CD4-positive, alpha-beta T cell treated with Interleukin-6 at 100 ng/mL for 8 hours (primary cell): ENCODE results near the gene ETHE1.

Experiments used
- DNase-seq: peaks from one replicate; pipeline ENCODE4 v3.0.0-alpha.2; 2020; ENCODE audit warnings: mixed read lengths, low spot score

ETHE1 gene

GRCh38 chr19:43465468-43466120, 61.4 kb downstream of the ETHE1 start, which contains the start of gene LYPD3:
Gene LYPD3, minus strand, starts transcription at chr19:43465608. Its CDS starts 37 bp downstream, at chr19:43465571.
- DNase-seq: no peak

DNA sequence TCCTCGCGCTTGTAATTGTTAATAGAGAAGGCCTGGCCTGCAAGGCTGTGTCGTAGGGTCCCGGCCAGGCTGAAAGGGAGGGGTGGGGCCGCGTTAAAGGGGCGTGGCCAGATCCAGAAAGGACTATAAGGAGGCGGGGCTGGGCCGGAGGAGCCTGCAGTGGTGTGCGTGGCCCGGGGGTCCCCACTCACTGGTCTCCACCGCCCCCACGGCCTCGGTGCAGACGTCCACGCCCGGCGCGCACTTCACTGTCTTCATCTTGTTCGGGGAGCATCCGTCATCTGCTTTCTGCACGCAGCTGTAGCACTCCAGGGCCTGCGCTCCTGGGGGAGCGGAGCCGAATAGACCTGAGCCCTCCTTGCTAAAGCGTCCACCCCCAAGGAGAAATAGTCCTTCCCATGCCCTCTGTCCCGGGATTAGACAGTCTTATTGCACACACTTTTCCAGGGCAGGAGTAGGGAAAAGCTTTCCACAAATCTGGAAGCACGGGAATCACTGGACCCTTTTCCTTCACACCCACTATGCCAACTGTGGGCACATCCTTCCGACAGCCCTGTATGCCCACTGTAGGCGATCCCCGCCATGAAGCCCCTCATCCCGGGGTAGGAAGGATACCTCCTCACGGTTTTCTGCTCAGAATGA, 62.7 kb downstream of the ETHE1 start:
- no peak for DNase-seq

DNA sequence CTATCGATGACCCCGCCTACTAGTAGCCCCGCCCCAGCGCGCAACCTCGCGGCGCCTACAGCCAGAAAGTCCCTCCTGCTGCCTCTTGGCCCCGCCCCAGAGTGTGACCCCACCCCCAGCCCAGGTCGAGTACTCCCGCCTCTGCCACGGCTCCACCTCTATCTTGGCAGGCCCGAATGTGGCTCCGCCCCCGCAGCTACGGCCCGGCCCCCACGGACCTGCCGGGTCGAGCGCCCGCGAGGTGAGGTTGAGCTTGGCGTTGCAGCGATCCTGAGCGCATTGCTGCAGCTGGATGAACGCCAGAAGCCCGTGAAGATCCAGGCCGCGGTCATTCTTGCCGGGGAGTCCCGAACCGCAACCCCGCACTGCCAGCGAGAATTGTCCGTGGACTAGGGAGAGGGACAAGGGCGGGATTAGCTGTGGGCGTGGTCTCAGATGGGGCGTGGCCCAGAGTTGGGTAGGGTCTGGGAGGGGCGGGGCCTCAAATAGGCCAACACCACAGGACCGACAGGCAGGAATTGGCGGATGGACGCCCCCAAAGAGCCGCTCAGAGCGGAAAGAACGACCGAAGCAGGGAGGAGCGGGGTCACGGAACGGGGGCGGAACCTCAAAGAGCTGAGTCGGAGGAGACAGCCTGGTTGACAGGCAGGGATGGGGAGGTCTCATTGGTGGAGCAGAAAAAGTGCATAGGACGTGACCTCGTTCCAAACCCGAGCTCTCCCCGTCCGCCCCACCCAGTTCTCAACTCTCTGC, 63.4 kb downstream of the ETHE1 start:
- peak; percentile 100 for DNase-seq

DNA sequence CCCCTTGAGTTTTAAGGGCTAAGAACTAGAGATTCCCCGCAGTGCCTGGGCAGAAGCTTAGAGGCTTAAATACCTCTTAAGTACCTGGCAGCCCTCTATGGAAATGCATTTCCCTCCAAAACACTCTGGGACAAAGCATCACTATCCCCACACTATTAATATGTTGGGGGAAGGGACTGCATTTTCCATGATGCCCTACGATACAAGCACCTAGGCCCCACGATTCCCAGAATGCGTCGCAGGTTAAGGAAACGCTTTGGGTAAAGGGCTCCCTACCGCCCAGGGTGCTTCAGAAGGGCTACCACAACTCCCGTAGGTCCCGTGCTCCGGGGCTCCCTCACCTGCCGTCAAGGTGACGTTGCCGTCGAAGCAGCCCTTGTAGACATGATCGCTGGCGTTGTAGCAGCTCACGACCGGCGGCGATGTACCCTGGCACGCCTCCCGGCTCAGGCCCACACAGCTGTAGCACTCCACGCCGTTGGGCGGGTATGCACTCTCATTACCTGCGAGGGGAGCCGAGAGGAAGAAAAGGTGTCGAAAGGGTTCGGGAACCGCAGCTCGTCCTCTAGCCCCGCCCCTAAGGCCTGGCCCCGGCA, 64.1 kb downstream of the ETHE1 start:
- no peak for DNase-seq

GRCh38 chr19:43462383-43462782, 64.6 kb downstream of the ETHE1 start:
- no peak for DNase-seq

- DNase-seq: no peak
These were observed 65.7 kb downstream of the ETHE1 start for GRCh38 chr19:43461303-43461702.

DNA sequence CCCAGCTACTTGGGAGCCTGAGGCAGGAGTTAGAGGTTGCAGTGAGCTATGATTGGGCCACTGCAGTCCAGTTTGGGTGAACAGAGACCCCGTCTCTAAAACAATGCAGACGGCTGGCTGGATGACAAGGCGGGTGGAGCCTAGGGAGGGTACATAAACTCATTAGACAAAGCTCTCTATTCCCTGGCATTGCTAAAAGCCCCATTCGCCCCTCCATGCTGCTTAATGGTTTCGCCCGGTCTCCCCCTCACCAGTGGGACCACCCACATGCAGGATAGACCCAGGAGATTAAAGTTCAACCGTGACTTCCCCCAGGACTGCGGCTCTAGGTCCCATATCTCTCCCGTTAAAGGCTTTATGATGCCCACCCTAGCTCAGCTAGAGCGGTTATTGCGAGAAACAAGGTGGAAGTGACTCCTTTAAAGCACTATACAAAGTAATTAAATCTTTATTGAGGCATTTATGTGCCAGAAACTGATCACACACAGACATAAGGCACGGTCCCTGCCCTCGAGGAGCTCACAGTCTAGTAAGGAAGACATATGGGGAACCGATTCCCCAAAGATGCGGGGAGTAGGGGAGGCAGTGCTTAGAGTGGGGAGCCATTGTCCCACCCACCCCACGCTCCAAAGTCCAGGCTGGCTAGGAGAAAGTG, 66.5 kb downstream of the ETHE1 start:
- DNase-seq: no peak

- no peak for DNase-seq
These were observed 69.2 kb downstream of the ETHE1 start for GRCh38 chr19:43457809-43458208.
